GM12878 (cell line): ENCODE results near the gene RNF168. TPM values are rescaled to one million over a fixed set of nuclear protein-coding genes. Genes with fewer than 3 reads are reported as not detected.
A peak's percentile ranks its signal among the peaks of the same experiment; 100 is the strongest.

ENCODE experiments used
- ATAC-seq: fragments of 200-7000 bp; cut with Tn5 transposase; 3 replicates; pipeline ENCODE4 v1.9.1; 2020; ENCODE audit warnings: mild to moderate bottlenecking, moderate library complexity
- BruUV-seq: library from RNA; stranded (reverse); fragments of 400-500 nt; replicated peaks from 2 replicates; lab custom pipeline; 2021; lab: Mats Ljungman, UMichigan
- CTCF ChIA-PET: fragments of 300-600 bp; sonication (Branson Sonifier 250); formaldehyde crosslinking; extraction: SDS; loops from one replicate; lab custom pipeline; 2021; ENCODE audit warnings: inconsistent platforms; lab: Yijun Ruan, JAX
- POLR2A ChIA-PET: fragments of 350-600 bp; formaldehyde crosslinking; extraction: SDS; loops from one replicate; lab custom pipeline; 2021; ENCODE audit warnings: inconsistent platforms; lab: Charles Lee
- RAD21 ChIA-PET: fragments of 300-600 bp; sonication (Branson Sonifier 250); formaldehyde crosslinking; loops from one replicate; lab custom pipeline; 2023; ENCODE audit warnings: antibody characterized with exemption; ENCODE audit not compliant: unreplicated experiment; lab: Charles Lee
- SMC1A ChIA-PET: fragments of 300-600 bp; sonication (Branson Sonifier 250); formaldehyde crosslinking; loops from one replicate; lab custom pipeline; 2023; ENCODE audit not compliant: unreplicated experiment, uncharacterized antibody; lab: Charles Lee
- DNase-seq: peaks from one replicate; pipeline ENCODE4 v3.0.0-alpha.2; 2011; ENCODE audit warnings: low read depth, low spot score
- FAIRE-seq: peaks from 3 replicates; lab custom pipeline; 2011; peaks lifted over from hg19 to GRCh38; lab: Jason Lieb, UNC
- H2AFZ ChIP-seq: 2 replicates; pipeline ENCODE4 v1.6.0; 2011; ENCODE audit warnings: low read depth, low read length, control low read depth; ENCODE audit not compliant: control insufficient read depth
- H3K27ac ChIP-seq: 2 replicates; pipeline ENCODE4 v1.5.1; 2011; ENCODE audit warnings: control low read depth; ENCODE audit not compliant: control insufficient read depth, insufficient read depth
- H3K27me3 ChIP-seq, 2 experiments: replicated peaks in 1 of 2; 2 replicates each; pipeline versions ENCODE4 v1.6.0 to v1.6.1; 2011; ENCODE audit warnings: low read length in 1 of 2; ENCODE audit not compliant: control insufficient read depth in 2 of 2, insufficient read depth in 2 of 2
- H3K36me3 ChIP-seq, 2 experiments: 2 replicates each; pipeline ENCODE4 v1.5.1; 2011; ENCODE audit warnings: low read length in 1 of 2; ENCODE audit not compliant: control insufficient read depth in 2 of 2, insufficient read depth in 2 of 2
- H3K4me1 ChIP-seq: 2 replicates; pipeline ENCODE4 v1.6.1; 2011; ENCODE audit warnings: mild to moderate bottlenecking, low read length, moderate library complexity, mixed read lengths; ENCODE audit not compliant: control insufficient read depth, insufficient read depth
- H3K4me2 ChIP-seq: 2 replicates; pipeline ENCODE4 v1.6.0; 2011; ENCODE audit warnings: control low read depth; ENCODE audit not compliant: control insufficient read depth, insufficient read depth
- H3K4me3 ChIP-seq: fragments of 200-600 bp; sonication (generic); 2 replicates; pipeline ENCODE4 v1.5.1; 2016
- H3K79me2 ChIP-seq: 2 replicates; pipeline ENCODE4 v1.6.0; 2011; ENCODE audit warnings: low read length; ENCODE audit not compliant: control insufficient read depth, insufficient read depth
- H3K9ac ChIP-seq: 2 replicates; pipeline ENCODE4 v1.8.0; 2011; ENCODE audit warnings: low read length, control low read depth, mixed read lengths; ENCODE audit not compliant: control insufficient read depth, insufficient read depth
- H3K9me3 ChIP-seq: replicated peaks from 3 replicates; pipeline ENCODE4 v1.5.1; 2011; ENCODE audit warnings: mild to moderate bottlenecking, low read length; ENCODE audit not compliant: control insufficient read depth, insufficient read depth
- H4K20me1 ChIP-seq: 2 replicates; pipeline ENCODE4 v1.6.0; 2011; ENCODE audit not compliant: control insufficient read depth, insufficient read depth
- CREM ChIP-seq: IDR thresholded peaks from 2 replicates; pipeline ENCODE4 v1.6.1; 2014; ENCODE audit warnings: antibody characterized with exemption, low read depth
- IRF5 ChIP-seq: fragments of 450-650 bp; IDR thresholded peaks from 2 replicates; pipeline ENCODE4 v1.6.1; 2017; ENCODE audit warnings: borderline replicate concordance
- MEF2B ChIP-seq: fragments of 450-650 bp; IDR thresholded peaks from 2 replicates; pipeline ENCODE4 v1.6.1; 2018; ENCODE audit warnings: mild to moderate bottlenecking, moderate library complexity; ENCODE audit not compliant: partially characterized antibody, poor library complexity, severe bottlenecking
- SIX5 ChIP-seq: IDR thresholded peaks from 2 replicates; pipeline ENCODE4 v1.6.1; 2011; ENCODE audit warnings: mild to moderate bottlenecking, low read depth, low read length, moderate library complexity; ENCODE audit not compliant: severe bottlenecking
- SRF ChIP-seq, 2 experiments: IDR thresholded peaks; 2 replicates each; pipeline ENCODE4 v1.6.1; 2011; ENCODE audit warnings: low read depth in 2 of 2, low read length in 2 of 2, mild to moderate bottlenecking in 1 of 2, moderate library complexity in 1 of 2
- TCF7 ChIP-seq: IDR thresholded peaks from 2 replicates; pipeline ENCODE4 v1.6.1; 2014; ENCODE audit warnings: antibody characterized with exemption, borderline replicate concordance
- WGBS: methylation state at CpG from one replicate; pipeline ENCODE4 v1.1.6; 2016; ENCODE audit warnings: low lambda C conversion rate; ENCODE audit not compliant: insufficient replicate concordance, insufficient coverage; ENCODE audit errors: missing lambda C conversion rate; 5-methylcytosine and 5-hydroxymethylcytosine counted together
- in situ Hi-C: fragments of 300-500 bp; cut with MboI; formaldehyde crosslinking; loops from 9 replicates; pipeline ENCODE4 v1.14.3; 2018; ENCODE audit warnings: mixed read lengths
- intact Hi-C: fragments of 100-400 bp; cut with micrococcal nuclease; formaldehyde crosslinking; loops from one replicate; pipeline ENCODE4 v1.14.2; 2022; ENCODE audit not compliant: unreplicated experiment
- polyA plus RNA-seq, 11 experiments: library from polyadenylated mRNA; depleted of rRNA in 4 of 11; unstranded in 6 of 11; stranded (reverse) in 5 of 11; fragments of >200 nt; fragmentation: Nextera tagmentation in 4 of 11; fragmentation: Illumina TruSeq in 1 of 11; extraction: Ambion mirVana in 4 of 11; extraction: Trizol in 1 of 11; gene quantifications; 1 replicate in 1 of 11; 2 replicates in 10 of 11; pipeline versions ENCODE4 v1.2.1 to v1.2.3, GENCODE V29; 2011 to 2016; ENCODE audit warnings: inconsistent platforms in 2 of 11, missing spikeins in 2 of 11, low read depth in 1 of 11
- total RNA-seq, 4 experiments: library from RNA; depleted of rRNA in 3 of 4; stranded (reverse); fragments of >200 nt in 3 of 4; fragmentation: Illumina TruSeq in 1 of 4; extraction: Trizol in 1 of 4; gene quantifications; 2 replicates each; pipeline versions ENCODE4 v1.2.1 to v1.2.3, GENCODE V29; 2013 to 2021
- TF ChIP-seq, protein P1 (sequence below): fragments of 450-650 bp; IDR thresholded peaks from 2 replicates; pipeline ENCODE4 v1.6.1; 2017; ENCODE audit warnings: mild to moderate bottlenecking
- TF ChIP-seq, protein P2 (sequence below): IDR thresholded peaks from 2 replicates; pipeline ENCODE4 v1.6.1; 2012; ENCODE audit warnings: low read depth, low read length, improper control_type of control experiment

Gene RNF168
- total and polyA plus RNA-seq, 10 of the 15 experiments (the other 5 are each of a cell fraction or from before 2014, with no cell fraction given), result 12.7 to 47.5 (median 24.8) TPM

- ATAC-seq (no peak), DNase-seq (no peak), FAIRE-seq (no peak)
- Histone ChIP-seq H2AFZ (no peak overlapping the region), H3K79me2 (no peaks in the 10 kb centered on the region), H3K36me3 (no peaks in the 10 kb centered on the region), H3K9me3 (peaks cover 38% of the 10 kb centered on the region), H3K27me3 (no peaks in the 10 kb centered on the region), H4K20me1 (no peaks in the 10 kb centered on the region), H3K4me2 (no peak overlapping the region), H3K4me1 (no peaks in the 10 kb centered on the region), H3K4me3 (no peak overlapping the region), H3K27ac (no peak overlapping the region), H3K9ac (no peak overlapping the region)
- in situ Hi-C loops (no loop called here), intact Hi-C loops (no loop called here)
- BruUV-seq, result no TSS peak
- RAD21 ChIA-PET, result interaction anchor here (0.9 to 3.2 kb wide), 5 partner anchors 32 to 265 kb away, joined by 3 to 15 read pairs (median 3); no protein-coding TSS in a partner anchor
- SMC1A ChIA-PET, result interaction anchor here (1.3 to 2.5 kb wide), 8 partner anchors 10 to 516 kb away, joined by 3 to 6 read pairs (median 4); no protein-coding TSS in a partner anchor
- TF ChIP-seq SIX5 (no peak), TCF7 (no peak), SRF (IDR thresholded peaks at IDR 0.05; ENCODE audit: low read depth in 2 of 2, low read length in 2 of 2) (peak; percentile 52 to 81; a peak in 3 of 4 replicates), MEF2B (no peak), CREM (no peak), IRF5 (no peak)
- TF ChIP-seq, protein P1, sequence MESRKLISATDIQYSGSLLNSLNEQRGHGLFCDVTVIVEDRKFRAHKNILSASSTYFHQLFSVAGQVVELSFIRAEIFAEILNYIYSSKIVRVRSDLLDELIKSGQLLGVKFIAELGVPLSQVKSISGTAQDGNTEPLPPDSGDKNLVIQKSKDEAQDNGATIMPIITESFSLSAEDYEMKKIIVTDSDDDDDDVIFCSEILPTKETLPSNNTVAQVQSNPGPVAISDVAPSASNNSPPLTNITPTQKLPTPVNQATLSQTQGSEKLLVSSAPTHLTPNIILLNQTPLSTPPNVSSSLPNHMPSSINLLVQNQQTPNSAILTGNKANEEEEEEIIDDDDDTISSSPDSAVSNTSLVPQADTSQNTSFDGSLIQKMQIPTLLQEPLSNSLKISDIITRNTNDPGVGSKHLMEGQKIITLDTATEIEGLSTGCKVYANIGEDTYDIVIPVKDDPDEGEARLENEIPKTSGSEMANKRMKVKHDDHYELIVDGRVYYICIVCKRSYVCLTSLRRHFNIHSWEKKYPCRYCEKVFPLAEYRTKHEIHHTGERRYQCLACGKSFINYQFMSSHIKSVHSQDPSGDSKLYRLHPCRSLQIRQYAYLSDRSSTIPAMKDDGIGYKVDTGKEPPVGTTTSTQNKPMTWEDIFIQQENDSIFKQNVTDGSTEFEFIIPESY, result no peak
- TF ChIP-seq, protein P2, sequence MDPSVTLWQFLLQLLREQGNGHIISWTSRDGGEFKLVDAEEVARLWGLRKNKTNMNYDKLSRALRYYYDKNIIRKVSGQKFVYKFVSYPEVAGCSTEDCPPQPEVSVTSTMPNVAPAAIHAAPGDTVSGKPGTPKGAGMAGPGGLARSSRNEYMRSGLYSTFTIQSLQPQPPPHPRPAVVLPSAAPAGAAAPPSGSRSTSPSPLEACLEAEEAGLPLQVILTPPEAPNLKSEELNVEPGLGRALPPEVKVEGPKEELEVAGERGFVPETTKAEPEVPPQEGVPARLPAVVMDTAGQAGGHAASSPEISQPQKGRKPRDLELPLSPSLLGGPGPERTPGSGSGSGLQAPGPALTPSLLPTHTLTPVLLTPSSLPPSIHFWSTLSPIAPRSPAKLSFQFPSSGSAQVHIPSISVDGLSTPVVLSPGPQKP, result no peak
- 21% methylated on average over 2 of the region's 2 CpGs for WGBS
- POLR2A ChIA-PET, result no interaction called here
- CTCF ChIA-PET, result interaction anchor here (0.8 to 2.8 kb wide), 14 partner anchors 7 to 495 kb away, joined by 3 to 13 read pairs (median 3); no protein-coding TSS in a partner anchor
Measured at GRCh38 chr3:196517919-196518318, 14.4 kb upstream of the RNF168 start.
